Tibial artery (tissue), 4 donors: ENCODE results near the gene SCLT1.
A peak's percentile ranks its signal among the peaks of the same experiment; 100 is the strongest.

Experiments used
- DNase-seq, 2 donors: peaks; one replicate each; pipeline ENCODE4 v3.0.0-alpha.2; 2019
- H3K27ac ChIP-seq, 2 donors: fragments of 200-600 bp; sonication (generic) in 1 of 2; 1 replicate in 1 of 2; 2 replicates in 1 of 2; pipeline ENCODE4 v1.5.1; 2018 to 2019; ENCODE audit warnings: mild to moderate bottlenecking in 1 of 2
- H3K27me3 ChIP-seq, 2 donors: fragments of 200-600 bp; sonication (generic) in 1 of 2; one replicate each; pipeline versions ENCODE4 v1.5.1 to v1.6.0; 2016 to 2019
- H3K36me3 ChIP-seq, 3 donors: fragments of 200-600 bp; sonication (generic) in 2 of 3; one replicate each; pipeline ENCODE4 v1.5.1; 2016 to 2019; ENCODE audit warnings: mild to moderate bottlenecking in 2 of 3
- H3K4me1 ChIP-seq, 4 donors: fragments of 200-600 bp; sonication (generic) in 2 of 4; 1 replicate in 3 of 4; 2 replicates in 1 of 4; pipeline ENCODE4 v1.5.1; 2016 to 2019
- H3K4me3 ChIP-seq, 2 donors: fragments of 200-600 bp; sonication (generic) in 1 of 2; 1 replicate in 1 of 2; 2 replicates in 1 of 2; pipeline ENCODE4 v1.5.1; 2018 to 2019; ENCODE audit warnings: mild to moderate bottlenecking in 2 of 2
- H3K9me3 ChIP-seq, 3 donors: fragments of 200-600 bp; sonication (generic) in 1 of 3; one replicate each; pipeline ENCODE4 v1.5.1; 2016 to 2019
- intact Hi-C: fragments of 100-400 bp; cut with DNase I; formaldehyde crosslinking; loops from one replicate; pipeline ENCODE4 v1.15.0; 2023; ENCODE audit warnings: low total_unique reads
- TF ChIP-seq, protein P1 (sequence below), 2 experiments: fragments of 200-600 bp in 1 of 2; fragments of 450-650 bp in 1 of 2; IDR thresholded peaks; one replicate each; pipeline ENCODE4 v1.5.1; 2017 to 2019; ENCODE audit warnings: antibody characterized with exemption in 2 of 2, mild to moderate bottlenecking in 1 of 2, moderate library complexity in 1 of 2

Gene SCLT1

DNA sequence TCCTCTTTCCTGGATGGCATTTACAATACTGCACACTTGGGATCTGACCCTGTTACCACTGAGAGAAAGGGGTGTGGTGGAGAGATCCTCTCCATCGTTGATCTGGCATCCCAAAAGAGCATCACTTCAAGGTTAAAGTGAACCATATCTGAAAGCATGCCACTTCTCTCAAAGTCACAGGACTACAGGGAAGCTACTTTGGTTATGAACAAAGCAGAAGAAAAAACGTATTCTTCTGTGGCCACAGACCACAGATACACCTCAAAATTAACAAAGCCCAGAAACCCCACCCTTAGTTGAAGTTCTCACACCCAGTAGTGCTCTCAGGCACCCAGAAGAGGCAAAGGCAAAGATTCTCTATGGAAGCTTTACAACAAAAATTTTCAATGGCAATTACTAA lies 175.6 kb downstream of the SCLT1 start:
- intact Hi-C loops: no loop called here
- TF ChIP-seq, protein P1, sequence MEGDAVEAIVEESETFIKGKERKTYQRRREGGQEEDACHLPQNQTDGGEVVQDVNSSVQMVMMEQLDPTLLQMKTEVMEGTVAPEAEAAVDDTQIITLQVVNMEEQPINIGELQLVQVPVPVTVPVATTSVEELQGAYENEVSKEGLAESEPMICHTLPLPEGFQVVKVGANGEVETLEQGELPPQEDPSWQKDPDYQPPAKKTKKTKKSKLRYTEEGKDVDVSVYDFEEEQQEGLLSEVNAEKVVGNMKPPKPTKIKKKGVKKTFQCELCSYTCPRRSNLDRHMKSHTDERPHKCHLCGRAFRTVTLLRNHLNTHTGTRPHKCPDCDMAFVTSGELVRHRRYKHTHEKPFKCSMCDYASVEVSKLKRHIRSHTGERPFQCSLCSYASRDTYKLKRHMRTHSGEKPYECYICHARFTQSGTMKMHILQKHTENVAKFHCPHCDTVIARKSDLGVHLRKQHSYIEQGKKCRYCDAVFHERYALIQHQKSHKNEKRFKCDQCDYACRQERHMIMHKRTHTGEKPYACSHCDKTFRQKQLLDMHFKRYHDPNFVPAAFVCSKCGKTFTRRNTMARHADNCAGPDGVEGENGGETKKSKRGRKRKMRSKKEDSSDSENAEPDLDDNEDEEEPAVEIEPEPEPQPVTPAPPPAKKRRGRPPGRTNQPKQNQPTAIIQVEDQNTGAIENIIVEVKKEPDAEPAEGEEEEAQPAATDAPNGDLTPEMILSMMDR (IDR thresholded peaks at IDR 0.05): no peak
- DNase-seq: no peak
- Histone ChIP-seq H3K4me3 (no peak overlapping the region), H3K27ac (no peak overlapping the region), H3K36me3 (no peaks in the 10 kb centered on the region), H3K4me1 (no peaks in the 10 kb centered on the region), H3K9me3 (peaks cover 0 to 4% (median 0%) of the 10 kb centered on the region in 3 donors), H3K27me3 (no peaks in the 10 kb centered on the region)

DNA sequence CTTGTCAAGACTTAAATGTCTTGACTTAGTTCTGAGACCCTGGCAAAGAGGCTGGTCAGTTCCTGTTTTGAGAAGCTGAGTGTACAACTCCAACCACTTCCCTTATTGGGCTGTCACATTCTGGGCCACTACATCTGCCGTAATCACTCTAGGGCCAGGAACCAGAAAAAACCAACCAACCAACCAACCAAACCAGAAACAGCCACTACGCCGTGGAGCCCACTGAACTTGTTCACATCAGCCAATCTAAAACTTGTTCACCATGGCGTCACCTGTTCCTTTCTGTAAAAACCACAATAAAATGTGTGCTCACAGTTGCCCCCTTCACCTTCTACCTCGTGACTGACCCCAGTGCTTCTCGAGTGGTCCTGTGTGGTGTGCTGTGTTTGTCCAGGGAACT lies 176.5 kb downstream of the SCLT1 start:
- Histone ChIP-seq H3K36me3 (no peaks in the 10 kb centered on the region), H3K27me3 (no peaks in the 10 kb centered on the region), H3K4me1 (no peaks in the 10 kb centered on the region), H3K4me3 (no peak overlapping the region), H3K27ac (no peak overlapping the region), H3K9me3 (peaks cover 0 to 4% (median 0%) of the 10 kb centered on the region in 3 donors)
- intact Hi-C loops: no loop called here
- DNase-seq: peak; percentile 30 to 61
- TF ChIP-seq, protein P1 (IDR thresholded peaks at IDR 0.05): no peak

DNA sequence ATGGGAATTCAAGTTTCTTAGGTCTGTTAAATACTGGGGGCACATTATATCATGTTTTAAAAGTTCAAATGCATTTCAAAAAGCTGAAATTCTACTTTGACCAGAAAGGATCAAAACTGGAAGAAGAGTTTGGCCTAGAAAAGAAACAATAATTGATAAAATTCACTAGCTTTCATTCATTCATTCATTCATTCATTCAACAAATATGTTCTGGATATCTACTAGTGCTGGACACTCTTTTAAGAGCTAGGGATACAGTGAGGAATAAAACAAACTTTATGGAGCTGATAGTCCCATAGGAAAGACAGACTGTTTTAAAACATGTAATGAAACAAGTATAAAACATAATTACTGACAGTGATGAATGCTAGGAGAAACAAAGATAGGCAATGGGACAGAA lies 177.8 kb downstream of the SCLT1 start:
- intact Hi-C loops: no loop called here
- H3K4me1 ChIP-seq: no peaks in the 10 kb centered on the region
- peaks cover 0 to 4% (median 0%) of the 10 kb centered on the region in 3 donors for H3K9me3 ChIP-seq
- H3K27me3 ChIP-seq: no peaks in the 10 kb centered on the region
- TF ChIP-seq, protein P1 (IDR thresholded peaks at IDR 0.05): no peak
- no peak overlapping the region for H3K27ac ChIP-seq
- no peak for DNase-seq
- no peak overlapping the region for H3K4me3 ChIP-seq
- H3K36me3 ChIP-seq: no peaks in the 10 kb centered on the region

DNA sequence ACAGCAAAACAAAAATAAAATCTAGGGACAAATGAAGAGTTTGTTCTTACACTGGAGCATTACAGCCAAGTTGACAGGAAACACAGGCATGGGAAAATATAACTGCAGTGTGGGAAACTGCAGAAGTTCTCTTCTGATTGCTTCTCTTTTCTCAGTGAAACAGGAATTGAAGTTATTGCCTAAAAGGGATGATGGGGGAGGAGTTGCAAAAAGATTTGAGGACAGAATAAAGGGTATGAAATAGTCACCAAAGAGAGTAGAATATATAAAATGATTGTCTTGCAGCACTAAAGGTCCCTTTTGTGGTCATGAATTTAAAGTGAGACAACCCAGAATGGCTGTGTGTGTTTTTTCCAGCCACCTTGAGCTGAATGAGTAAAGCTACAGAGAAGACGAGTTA lies 180.1 kb downstream of the SCLT1 start:
- intact Hi-C loops: no loop called here
- no peak overlapping the region for H3K27ac ChIP-seq
- no peaks in the 10 kb centered on the region for H3K36me3 ChIP-seq
- no peak overlapping the region for H3K4me3 ChIP-seq
- TF ChIP-seq, protein P1 (IDR thresholded peaks at IDR 0.05): no peak
- DNase-seq: no peak
- no peaks in the 10 kb centered on the region for H3K9me3 ChIP-seq
- no peaks in the 10 kb centered on the region for H3K27me3 ChIP-seq
- H3K4me1 ChIP-seq: no peaks in the 10 kb centered on the region

DNA sequence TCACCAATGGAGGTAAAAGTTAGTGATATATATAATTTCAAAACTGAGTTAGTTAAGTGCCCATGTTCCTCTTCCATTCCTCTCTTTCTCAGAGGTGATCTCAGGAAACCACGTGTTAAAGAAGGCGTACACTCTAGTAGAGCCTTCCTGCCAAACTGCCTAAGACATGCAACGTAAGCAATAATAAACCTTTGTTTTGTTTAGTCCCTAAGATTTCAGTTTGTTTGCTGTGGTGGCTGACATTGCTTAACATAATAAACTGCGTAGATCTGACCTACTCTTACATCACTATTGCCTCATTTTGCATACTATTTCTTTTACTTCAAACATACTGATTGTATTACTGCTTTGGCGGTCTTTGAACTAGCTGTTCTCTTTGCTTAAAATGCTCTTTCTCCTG lies 184.6 kb downstream of the SCLT1 start:
- Histone ChIP-seq H3K9me3 (no peaks in the 10 kb centered on the region), H3K4me1 (no peaks in the 10 kb centered on the region), H3K4me3 (no peak overlapping the region), H3K36me3 (no peaks in the 10 kb centered on the region), H3K27me3 (no peaks in the 10 kb centered on the region), H3K27ac (no peak overlapping the region)
- intact Hi-C loops: no loop called here
- TF ChIP-seq, protein P1 (IDR thresholded peaks at IDR 0.05): no peak
- DNase-seq: no peak

DNA sequence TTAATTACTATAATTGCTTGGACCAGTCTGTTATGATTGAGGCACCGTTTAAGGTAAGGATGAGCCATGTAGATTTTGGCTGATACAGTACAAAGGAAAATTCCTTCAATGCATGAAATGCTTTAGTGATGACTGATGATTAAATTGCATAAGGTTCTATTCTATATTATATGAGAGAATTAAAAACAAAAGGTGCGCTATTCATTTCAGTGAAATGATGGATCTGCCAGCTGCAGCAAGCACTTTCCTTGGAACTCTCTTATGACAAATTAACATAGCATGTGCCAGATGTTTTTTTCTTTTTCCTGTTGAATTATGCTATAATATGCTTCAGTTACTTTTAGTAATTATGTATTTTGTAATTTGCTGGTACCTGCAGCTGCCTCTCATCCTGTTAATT lies 185.4 kb downstream of the SCLT1 start:
- no peaks in the 10 kb centered on the region for H3K36me3 ChIP-seq
- H3K9me3 ChIP-seq: no peaks in the 10 kb centered on the region
- no peaks in the 10 kb centered on the region for H3K27me3 ChIP-seq
- H3K4me3 ChIP-seq: no peak overlapping the region
- no peak overlapping the region for H3K27ac ChIP-seq
- DNase-seq: no peak
- intact Hi-C loops: no loop called here
- TF ChIP-seq, protein P1 (IDR thresholded peaks at IDR 0.05): no peak
- no peaks in the 10 kb centered on the region for H3K4me1 ChIP-seq
